CD4-positive, alpha-beta T cell (primary cell): Measurements from ENCODE around the gene ZC3HAV1L. TPM values are rescaled to one million over a fixed set of nuclear protein-coding genes. Genes with fewer than 3 reads are reported as not detected.

ENCODE experiments used
- ATAC-seq: fragments of 200-7000 bp; cut with Tn5 transposase; one replicate; pipeline ENCODE4 v1.10.0; 2022; ENCODE audit warnings: mild to moderate bottlenecking; ENCODE audit not compliant: poor library complexity
- CTCF ChIA-PET: fragments of 350-600 bp; sonication (Branson Sonifier 250); formaldehyde crosslinking; loops from one replicate; lab custom pipeline; 2021; ENCODE audit warnings: antibody characterized with exemption, inconsistent platforms; lab: Charles Lee
- POLR2A ChIA-PET: fragments of 350-600 bp; sonication (Branson Sonifier 250); formaldehyde crosslinking; loops from one replicate; lab custom pipeline; 2021; ENCODE audit warnings: antibody characterized with exemption, inconsistent platforms; lab: Charles Lee
- DNase-seq, 14 experiments: peaks; one replicate each; pipeline ENCODE4 v3.0.0-alpha.2; 2013 to 2020; ENCODE audit warnings: mixed read lengths in 2 of 14
- H3K27ac ChIP-seq, 2 donors: one replicate each; pipeline versions ENCODE4 v1.5.1 to v1.7.0; 2013; ENCODE audit warnings: low read length in 2 of 2, low read depth in 1 of 2, mild to moderate bottlenecking in 1 of 2
- H3K27me3 ChIP-seq, 2 experiments: 1 replicate in 1 of 2; 2 replicates in 1 of 2; pipeline versions ENCODE4 v1.6.1 to v1.7.0; 2013; ENCODE audit warnings: low read length in 2 of 2, control low read depth in 1 of 2, mild to moderate bottlenecking in 1 of 2, moderate library complexity in 1 of 2; ENCODE audit not compliant: insufficient read depth in 2 of 2, control insufficient read depth in 1 of 2
- H3K36me3 ChIP-seq: one replicate; pipeline ENCODE4 v1.6.1; 2013; ENCODE audit warnings: low read length, control low read depth; ENCODE audit not compliant: insufficient read depth
- H3K4me1 ChIP-seq: one replicate; pipeline ENCODE4 v1.6.1; 2013; ENCODE audit warnings: low read length, control low read depth; ENCODE audit not compliant: insufficient read depth
- H3K4me3 ChIP-seq: one replicate; pipeline ENCODE4 v1.5.1; 2013; ENCODE audit warnings: mild to moderate bottlenecking, low read length, moderate library complexity
- H3K9me3 ChIP-seq, 2 experiments: 1 replicate in 1 of 2; 2 replicates in 1 of 2; pipeline versions ENCODE4 v1.6.1 to v1.7.0; 2013; ENCODE audit warnings: low read length in 2 of 2, mild to moderate bottlenecking in 2 of 2, control low read depth in 1 of 2, moderate library complexity in 1 of 2; ENCODE audit not compliant: control insufficient read depth in 1 of 2, insufficient read depth in 1 of 2
- H3K27ac Mint-ChIP-seq: one replicate; pipeline ENCODE4 v1.8.0; 2020; ENCODE audit warnings: mixed read lengths
- H3K27me3 Mint-ChIP-seq: one replicate; pipeline ENCODE4 v1.8.0; 2021; ENCODE audit warnings: mixed read lengths
- H3K36me3 Mint-ChIP-seq: one replicate; pipeline ENCODE4 v1.8.0; 2021; ENCODE audit warnings: low read depth, mixed read lengths
- H3K4me1 Mint-ChIP-seq: one replicate; pipeline ENCODE4 v1.8.0; 2021; ENCODE audit warnings: low read depth, mixed read lengths
- H3K4me3 Mint-ChIP-seq: one replicate; pipeline ENCODE4 v1.8.0; 2020; ENCODE audit warnings: mild to moderate bottlenecking, mixed read lengths
- H3K9me3 Mint-ChIP-seq: one replicate; pipeline ENCODE4 v1.8.0; 2020; ENCODE audit warnings: mixed read lengths
- intact Hi-C, 2 experiments: fragments of 100-400 bp; cut with DNase I in 1 of 2; cut with micrococcal nuclease in 1 of 2; formaldehyde crosslinking; loops; one replicate each; pipeline versions ENCODE4 v1.15.1 to v1.9.0; 2023 to 2025; cut with DNase I, micrococcal nuclease
- total RNA-seq, 174 experiments: library from RNA in 2 of 174; stranded (reverse) in 2 of 174; gene quantifications; one replicate each; pipeline ENCODE4 v1.2.3 and lab custom pipeline; 2021 to 2026
- TF ChIP-seq, protein P1 (sequence below): fragments of 200-600 bp; IDR thresholded peaks from one replicate; pipeline ENCODE4 v1.8.0; 2022; ENCODE audit warnings: antibody characterized with exemption, mild to moderate bottlenecking

ZC3HAV1L gene
- total RNA-seq, 2 experiments from 2014 or later, result 0.44 to 0.50 TPM

GRCh38 chr7:139054101-139054500 is 18.3 kb upstream of the ZC3HAV1L start:
- POLR2A ChIA-PET, result interaction anchor here (0.7 to 2.6 kb wide), 4 partner anchors 15 to 41 kb away, joined by 3 to 11 read pairs (median 5); no protein-coding TSS in a partner anchor
- H3K27ac ChIP-seq, result no peak overlapping the region
- peaks cover 36% of the 10 kb centered on the region for H3K4me1 Mint-ChIP-seq
- H3K27me3 Mint-ChIP-seq, result no peaks in the 10 kb centered on the region
- H3K27me3 ChIP-seq, result no peaks in the 10 kb centered on the region
- no peak overlapping the region for H3K4me3 ChIP-seq
- peaks cover 8% of the 10 kb centered on the region for H3K4me1 ChIP-seq
- TF ChIP-seq, protein P1, sequence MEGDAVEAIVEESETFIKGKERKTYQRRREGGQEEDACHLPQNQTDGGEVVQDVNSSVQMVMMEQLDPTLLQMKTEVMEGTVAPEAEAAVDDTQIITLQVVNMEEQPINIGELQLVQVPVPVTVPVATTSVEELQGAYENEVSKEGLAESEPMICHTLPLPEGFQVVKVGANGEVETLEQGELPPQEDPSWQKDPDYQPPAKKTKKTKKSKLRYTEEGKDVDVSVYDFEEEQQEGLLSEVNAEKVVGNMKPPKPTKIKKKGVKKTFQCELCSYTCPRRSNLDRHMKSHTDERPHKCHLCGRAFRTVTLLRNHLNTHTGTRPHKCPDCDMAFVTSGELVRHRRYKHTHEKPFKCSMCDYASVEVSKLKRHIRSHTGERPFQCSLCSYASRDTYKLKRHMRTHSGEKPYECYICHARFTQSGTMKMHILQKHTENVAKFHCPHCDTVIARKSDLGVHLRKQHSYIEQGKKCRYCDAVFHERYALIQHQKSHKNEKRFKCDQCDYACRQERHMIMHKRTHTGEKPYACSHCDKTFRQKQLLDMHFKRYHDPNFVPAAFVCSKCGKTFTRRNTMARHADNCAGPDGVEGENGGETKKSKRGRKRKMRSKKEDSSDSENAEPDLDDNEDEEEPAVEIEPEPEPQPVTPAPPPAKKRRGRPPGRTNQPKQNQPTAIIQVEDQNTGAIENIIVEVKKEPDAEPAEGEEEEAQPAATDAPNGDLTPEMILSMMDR, result no peak
- peaks cover 96% of the 10 kb centered on the region for H3K36me3 ChIP-seq
- no peak overlapping the region for H3K4me3 Mint-ChIP-seq
- H3K27ac Mint-ChIP-seq, result peak overlapping the region; percentile 75
- no peaks in the 10 kb centered on the region for H3K9me3 ChIP-seq
- DNase-seq, result no peak
- no peak for ATAC-seq
- peaks cover 96% of the 10 kb centered on the region for H3K36me3 Mint-ChIP-seq
- intact Hi-C loops, result no loop called here
- CTCF ChIA-PET, result interaction anchor here (0.7 to 1.4 kb wide), 4 partner anchors 19 to 538 kb away, joined by 3 to 4 read pairs (median 3); no protein-coding TSS in a partner anchor
- H3K9me3 Mint-ChIP-seq, result no peaks in the 10 kb centered on the region

GRCh38 chr7:139051655-139052054 is 15.8 kb upstream of the ZC3HAV1L start:
- H3K36me3 ChIP-seq, result peaks cover 100% of the 10 kb centered on the region
- Mint-ChIP-seq H3K36me3 (peaks cover 98% of the 10 kb centered on the region), H3K27ac (no peak overlapping the region), H3K4me3 (no peak overlapping the region), H3K4me1 (peaks cover 43% of the 10 kb centered on the region), H3K27me3 (no peaks in the 10 kb centered on the region), H3K9me3 (no peaks in the 10 kb centered on the region)
- ATAC-seq (no peak), DNase-seq (no peak)
- H3K9me3 ChIP-seq, result no peaks in the 10 kb centered on the region
- no peaks in the 10 kb centered on the region for H3K27me3 ChIP-seq
- H3K4me3 ChIP-seq, result no peak overlapping the region
- intact Hi-C loops, result no loop called here
- peaks cover 22% of the 10 kb centered on the region for H3K4me1 ChIP-seq
- TF ChIP-seq, protein P1, result no peak
- H3K27ac ChIP-seq, result no peak overlapping the region
- POLR2A ChIA-PET, result interaction anchor here (0.6 to 2.6 kb wide), 5 partner anchors 12 to 165 kb away, joined by 3 to 11 read pairs (median 4); no protein-coding TSS in a partner anchor
- CTCF ChIA-PET, result interaction anchor here (2.0 kb wide), 1 partner anchor 23 kb away, joined by 10 read pairs; no protein-coding TSS in a partner anchor

DNA sequence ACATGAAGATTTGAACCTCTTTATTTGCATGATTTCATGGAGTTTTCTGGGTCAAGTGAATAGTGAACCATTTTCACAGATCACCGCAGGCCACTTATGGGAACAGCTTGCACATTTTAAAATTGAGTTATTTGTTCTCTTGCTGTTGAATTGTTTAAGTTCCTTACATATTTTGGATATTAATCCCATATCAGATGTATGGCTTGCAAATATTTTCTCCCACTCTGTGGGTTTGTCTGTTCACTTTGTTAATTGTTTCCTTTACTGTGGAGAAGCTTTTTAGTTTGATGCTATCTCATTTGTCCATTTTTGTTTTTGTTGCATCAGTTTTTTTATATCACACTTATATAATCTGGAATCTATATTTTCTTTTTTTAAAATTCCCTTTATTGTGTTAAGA is 14.1 kb upstream of the ZC3HAV1L start:
- TF ChIP-seq, protein P1, result no peak
- POLR2A ChIA-PET, result interaction anchor here (0.7 to 2.2 kb wide), 7 partner anchors 10 to 321 kb away, joined by 3 to 6 read pairs (median 3); no protein-coding TSS in a partner anchor
- ATAC-seq (no peak), DNase-seq (no peak)
- peaks cover 98% of the 10 kb centered on the region for H3K36me3 Mint-ChIP-seq
- peaks cover 99% of the 10 kb centered on the region for H3K36me3 ChIP-seq
- H3K4me3 Mint-ChIP-seq, result no peak overlapping the region
- no peaks in the 10 kb centered on the region for H3K27me3 ChIP-seq
- H3K27ac Mint-ChIP-seq, result peak overlapping the region; percentile 61
- H3K9me3 ChIP-seq, result no peaks in the 10 kb centered on the region
- H3K27me3 Mint-ChIP-seq, result no peaks in the 10 kb centered on the region
- H3K4me1 Mint-ChIP-seq, result peaks cover 54% of the 10 kb centered on the region
- peaks cover 32% of the 10 kb centered on the region for H3K4me1 ChIP-seq
- no peaks in the 10 kb centered on the region for H3K9me3 Mint-ChIP-seq
- no peak overlapping the region for H3K27ac ChIP-seq
- no peak overlapping the region for H3K4me3 ChIP-seq
- intact Hi-C loops, result no loop called here
- CTCF ChIA-PET, result interaction anchor here (1.4 to 1.7 kb wide), 2 partner anchors 33 to 163 kb away, joined by 4 read pairs; no protein-coding TSS in a partner anchor
